ENCODE results near the gene TMEM238. TPM values are rescaled to one million over a fixed set of nuclear protein-coding genes. Genes with fewer than 3 reads are reported as not detected.
"Not testable (repeated sequence)": the region's sequence is repeated elsewhere in the genome, so short reads cannot be mapped to it uniquely, and the experiment has no call there.

TMEM238 gene
- total and polyA plus RNA-seq, 12 donors = 0.13 to 9.3 (median 2.9) TPM; not detected in 2

DNA sequence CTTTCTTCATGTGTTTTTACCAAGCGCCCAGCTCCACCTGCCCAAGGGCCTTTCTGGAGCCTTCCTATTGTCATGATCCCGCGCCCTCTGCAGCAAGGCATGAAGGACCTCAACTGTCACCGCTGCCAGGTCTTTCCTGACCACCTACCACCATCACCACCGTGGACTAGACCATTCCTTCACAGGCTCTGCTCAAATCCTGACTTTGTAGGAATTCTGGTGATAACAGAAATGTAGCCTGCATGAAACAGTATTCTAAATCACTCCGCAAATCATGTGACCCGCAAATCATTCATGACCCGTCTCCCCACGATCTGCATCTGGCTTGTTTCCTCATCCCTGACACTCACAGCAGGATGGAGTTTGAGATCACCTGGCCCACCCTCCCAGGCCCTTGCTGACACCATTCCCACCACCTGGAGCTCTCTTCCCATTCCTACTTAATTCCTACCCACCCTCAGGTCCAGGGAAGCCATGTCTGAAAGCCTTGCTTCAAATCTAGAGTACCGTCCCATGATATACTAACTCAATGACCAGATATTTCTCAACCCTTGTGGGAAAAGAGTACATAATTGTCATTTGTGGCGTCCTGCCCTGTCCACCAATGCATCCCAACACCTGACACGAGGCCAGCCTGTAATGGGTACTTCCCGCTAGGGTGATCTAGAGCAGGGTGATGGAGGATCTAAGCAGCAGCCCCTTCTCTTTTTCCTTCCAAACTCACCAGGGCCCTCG lies 22.2 kb upstream of the TMEM238 start:
- no peaks in the 10 kb centered on the region for H3K27me3 ChIP-seq
- DNase-seq = no peak
- H3K4me1 ChIP-seq (replicated peaks in 1 of 2) = peaks cover 6 to 24% of the 10 kb centered on the region in 2 donors
- H3K36me3 ChIP-seq (replicated peaks in 1 of 2) = peaks cover 0 to 35% of the 10 kb centered on the region in 2 donors
- TF ChIP-seq POLR2A (IDR thresholded peaks at IDR 0.05) = no peak
- TF ChIP-seq, protein P1, sequence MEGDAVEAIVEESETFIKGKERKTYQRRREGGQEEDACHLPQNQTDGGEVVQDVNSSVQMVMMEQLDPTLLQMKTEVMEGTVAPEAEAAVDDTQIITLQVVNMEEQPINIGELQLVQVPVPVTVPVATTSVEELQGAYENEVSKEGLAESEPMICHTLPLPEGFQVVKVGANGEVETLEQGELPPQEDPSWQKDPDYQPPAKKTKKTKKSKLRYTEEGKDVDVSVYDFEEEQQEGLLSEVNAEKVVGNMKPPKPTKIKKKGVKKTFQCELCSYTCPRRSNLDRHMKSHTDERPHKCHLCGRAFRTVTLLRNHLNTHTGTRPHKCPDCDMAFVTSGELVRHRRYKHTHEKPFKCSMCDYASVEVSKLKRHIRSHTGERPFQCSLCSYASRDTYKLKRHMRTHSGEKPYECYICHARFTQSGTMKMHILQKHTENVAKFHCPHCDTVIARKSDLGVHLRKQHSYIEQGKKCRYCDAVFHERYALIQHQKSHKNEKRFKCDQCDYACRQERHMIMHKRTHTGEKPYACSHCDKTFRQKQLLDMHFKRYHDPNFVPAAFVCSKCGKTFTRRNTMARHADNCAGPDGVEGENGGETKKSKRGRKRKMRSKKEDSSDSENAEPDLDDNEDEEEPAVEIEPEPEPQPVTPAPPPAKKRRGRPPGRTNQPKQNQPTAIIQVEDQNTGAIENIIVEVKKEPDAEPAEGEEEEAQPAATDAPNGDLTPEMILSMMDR (IDR thresholded peaks at IDR 0.05) = no peak
- WGBS, 4 donors = 79 to 89% (median 83%) methylated on average over 11 to 14 of the region's 14 CpGs
- peak overlapping the region in 1 of 4 donors; percentile 90 for H3K4me3 ChIP-seq
- no peaks in the 10 kb centered on the region for H3K9me3 ChIP-seq (replicated peaks in 1 of 3)
- intact Hi-C loops (cut with DNase I) = no loop called here
- H3K27ac ChIP-seq = peak overlapping the region in 1 of 5 donors; percentile 99

DNA sequence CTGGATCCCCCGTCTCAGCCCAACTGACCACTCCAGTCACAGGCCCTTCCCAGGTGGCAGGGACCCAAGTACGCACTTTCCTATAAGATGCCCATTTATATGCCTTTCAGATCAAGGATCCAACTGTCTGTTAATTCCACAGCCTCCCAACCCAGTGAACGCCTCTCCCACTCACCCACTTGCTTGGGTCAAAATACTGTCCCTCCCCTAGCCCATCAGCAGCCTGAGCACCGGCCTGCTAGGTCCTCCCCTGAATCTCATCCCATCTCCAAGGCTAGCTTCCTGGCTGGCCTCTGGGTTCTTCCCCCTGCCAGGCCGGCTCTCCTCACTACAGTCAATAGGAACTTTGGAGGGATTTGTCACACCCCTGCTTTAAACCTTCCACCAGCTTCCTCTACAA lies 21.5 kb upstream of the TMEM238 start:
- Histone ChIP-seq H3K4me3 (no peak overlapping the region), H3K27me3 (no peaks in the 10 kb centered on the region), H3K9me3 (replicated peaks in 1 of 3) (no peaks in the 10 kb centered on the region), H3K36me3 (replicated peaks in 1 of 2) (peaks cover 0 to 40% of the 10 kb centered on the region in 2 donors), H3K4me1 (replicated peaks in 1 of 2) (peaks cover 6 to 24% of the 10 kb centered on the region in 2 donors), H3K27ac (no peak overlapping the region)
- no peak for DNase-seq
- no peak for TF ChIP-seq POLR2A (IDR thresholded peaks at IDR 0.05)
- TF ChIP-seq, protein P1 (IDR thresholded peaks at IDR 0.05) = no peak
- intact Hi-C loops (cut with DNase I) = no loop called here
- 80 to 91% (median 86%) methylated on average over 5 of the region's 5 CpGs for WGBS, 4 donors

- peaks cover 0 to 44% of the 10 kb centered on the region in 2 donors for H3K36me3 ChIP-seq (replicated peaks in 1 of 2)
- H3K9me3 ChIP-seq (replicated peaks in 1 of 3) = no peaks in the 10 kb centered on the region
- H3K27ac ChIP-seq = no peak overlapping the region
- H3K4me3 ChIP-seq = no peak overlapping the region
- peaks cover 6 to 18% of the 10 kb centered on the region in 2 donors for H3K4me1 ChIP-seq (replicated peaks in 1 of 2)
- no peak for DNase-seq
- WGBS, 4 donors = 86 to 100% (median 92%) methylated on average over 2 of the region's 2 CpGs
- TF ChIP-seq, protein P1 (IDR thresholded peaks at IDR 0.05) = no peak
- TF ChIP-seq POLR2A (IDR thresholded peaks at IDR 0.05) = no peak
- intact Hi-C loops (cut with DNase I) = no loop called here
- no peaks in the 10 kb centered on the region for H3K27me3 ChIP-seq
These were observed 18.4 kb upstream of the TMEM238 start for GRCh38 chr19:55402509-55402908.

DNA sequence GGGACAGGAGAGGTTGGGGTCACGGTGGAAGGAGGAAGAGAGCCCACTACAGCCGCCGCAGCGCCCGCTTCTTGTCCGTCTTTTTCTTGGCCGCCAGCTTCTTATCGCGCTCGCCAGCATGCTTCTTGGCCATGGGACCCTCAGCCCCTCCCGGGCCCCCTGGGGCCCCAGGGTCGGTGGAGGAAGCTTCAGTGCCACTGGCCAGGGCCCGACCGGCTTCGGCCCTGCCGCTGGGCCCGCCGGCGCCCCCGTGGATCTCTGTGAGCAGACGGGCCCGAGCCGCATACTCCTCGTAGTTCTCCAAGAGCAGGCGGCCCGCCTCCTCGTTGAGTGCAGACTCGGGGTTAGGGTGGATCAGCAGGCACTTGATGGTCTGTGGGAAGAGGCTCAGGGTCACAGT lies 17.3 kb upstream of the TMEM238 start:
- H3K4me1 ChIP-seq (replicated peaks in 1 of 2); H3K9me3 ChIP-seq (replicated peaks in 1 of 3); intact Hi-C loops (cut with DNase I); H3K27ac ChIP-seq; H3K27me3 ChIP-seq; DNase-seq; H3K4me3 ChIP-seq: not testable (repeated sequence)
- 80 to 88% (median 83%) methylated on average over 1 to 19 of the region's 28 CpGs for WGBS, 4 donors
- H3K36me3 ChIP-seq (replicated peaks in 1 of 2) = peaks cover 0 to 44% of the 10 kb centered on the region in 2 donors

Data from adrenal gland (tissue), 12 donors.